ENCODE measurements around the gene SCAMP2.

The SCAMP2 gene

DNA sequence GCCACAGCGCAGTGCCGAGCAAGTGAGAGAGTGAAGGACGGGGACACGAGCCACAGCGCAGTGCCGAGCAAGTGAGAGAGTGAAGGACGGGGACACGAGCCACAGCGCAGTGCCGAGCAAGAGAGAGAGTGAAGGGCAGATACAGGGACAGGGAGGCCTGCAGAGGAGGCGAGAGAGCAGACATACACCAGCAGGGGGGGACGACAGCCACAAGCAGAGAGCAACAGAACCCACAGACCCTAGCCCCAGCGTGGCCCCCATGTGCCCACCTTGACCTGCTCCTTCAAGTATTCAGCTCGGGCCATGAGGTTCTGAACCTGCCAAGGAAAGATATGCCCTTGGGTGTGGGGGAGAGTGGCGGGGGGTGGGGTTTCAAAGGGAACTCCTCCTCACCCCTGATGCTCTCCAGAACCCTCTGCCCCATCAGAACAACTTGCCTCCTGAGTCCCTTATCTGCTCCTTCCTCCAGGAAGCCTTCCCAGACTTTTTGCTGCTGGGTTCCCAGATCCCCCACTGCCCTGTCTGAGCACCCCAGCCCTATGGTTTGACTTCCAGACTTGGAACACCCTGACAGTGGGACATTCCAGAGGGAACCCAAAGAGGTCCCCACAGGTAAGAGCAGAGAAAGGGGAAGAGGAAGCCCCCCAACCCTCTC, 35.6 kb downstream of the SCAMP2 start:
- DNase-seq (ENCODE audit: low read depth) = no peak

DNA sequence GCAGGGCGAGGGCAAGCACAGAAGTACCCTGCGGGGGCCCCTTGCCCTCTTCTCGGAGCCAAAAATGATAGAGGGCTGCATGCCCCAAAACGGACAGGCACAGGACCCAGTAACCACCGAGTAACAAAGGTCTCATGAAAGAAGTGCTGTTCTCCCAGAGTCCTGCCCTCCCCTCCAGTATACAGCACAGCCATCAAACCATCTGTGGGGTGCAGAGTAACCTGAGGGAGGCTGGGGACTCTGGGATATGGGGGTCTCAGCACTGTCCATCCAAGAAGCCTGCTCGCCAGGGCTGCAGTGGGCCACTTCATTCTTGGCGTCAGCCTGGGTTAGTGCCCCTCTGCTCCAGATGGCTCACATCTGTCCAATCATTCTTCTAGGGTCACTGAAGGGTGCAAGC, 36.3 kb downstream of the SCAMP2 start:
- no peak for DNase-seq (ENCODE audit: low read depth)

DNA sequence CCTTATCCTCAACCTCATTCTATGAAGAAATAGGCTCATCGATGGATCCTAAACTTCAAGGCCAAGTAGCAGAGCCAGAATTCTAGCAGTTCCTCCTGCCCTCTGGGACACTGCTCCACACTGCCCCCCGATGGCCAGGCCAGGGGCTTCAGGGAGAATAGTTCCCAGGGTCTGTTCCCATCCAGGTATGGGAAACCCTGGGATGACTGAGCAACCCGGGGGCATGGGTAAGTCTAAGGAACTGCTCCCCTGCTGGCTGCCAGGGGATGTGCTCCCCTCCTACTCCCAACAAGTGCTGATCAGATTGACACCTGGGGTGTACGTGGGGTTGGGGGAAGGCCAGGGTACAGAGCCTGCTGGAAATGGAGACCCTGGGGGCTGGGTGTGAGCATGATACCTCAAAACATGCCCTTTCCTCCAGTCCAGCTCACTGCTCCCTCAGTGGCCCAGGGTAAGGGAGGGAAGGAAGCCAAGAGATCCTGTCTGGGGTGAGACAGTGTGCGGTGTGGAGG, 37.8 kb downstream of the SCAMP2 start:
- peak; percentile 40 for DNase-seq (ENCODE audit: low read depth)

DNA sequence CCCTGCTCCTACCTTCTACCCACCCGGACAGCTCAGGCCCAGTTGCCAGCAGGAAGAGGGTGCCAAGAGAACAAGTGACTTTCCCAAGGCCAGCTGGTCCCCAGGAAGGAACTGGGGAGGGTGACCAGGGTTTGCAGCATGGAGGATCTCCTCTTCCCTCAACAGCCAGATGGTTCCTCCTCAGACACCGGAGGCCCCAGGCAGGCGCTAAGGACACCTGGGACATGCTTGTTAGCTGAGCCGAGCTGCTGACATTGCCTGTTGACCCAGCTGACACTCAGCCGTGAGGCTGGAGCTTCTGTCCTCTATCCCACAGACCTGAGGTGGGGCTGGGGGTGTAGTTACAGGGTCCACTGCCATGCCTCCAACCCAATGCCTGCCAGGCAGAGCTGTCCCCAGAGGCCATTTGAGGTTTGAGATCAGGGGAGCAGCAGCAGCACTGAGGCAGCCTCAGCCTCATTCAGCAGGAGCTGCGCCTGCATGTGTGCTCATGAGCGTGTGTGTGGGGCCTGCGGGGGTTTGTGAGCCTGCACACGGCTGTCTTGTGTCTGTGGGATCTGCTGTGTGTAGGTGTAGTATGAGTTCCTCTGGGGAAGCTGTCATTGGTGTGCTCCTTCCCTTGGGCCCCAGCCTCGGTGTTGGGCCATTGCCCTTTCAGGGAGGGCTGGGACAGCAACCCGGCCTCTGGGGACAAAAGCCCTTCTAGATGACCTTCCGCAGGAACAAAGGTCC, 39.6 kb downstream of the SCAMP2 start:
- no peak for DNase-seq (ENCODE audit: low read depth)

DNA sequence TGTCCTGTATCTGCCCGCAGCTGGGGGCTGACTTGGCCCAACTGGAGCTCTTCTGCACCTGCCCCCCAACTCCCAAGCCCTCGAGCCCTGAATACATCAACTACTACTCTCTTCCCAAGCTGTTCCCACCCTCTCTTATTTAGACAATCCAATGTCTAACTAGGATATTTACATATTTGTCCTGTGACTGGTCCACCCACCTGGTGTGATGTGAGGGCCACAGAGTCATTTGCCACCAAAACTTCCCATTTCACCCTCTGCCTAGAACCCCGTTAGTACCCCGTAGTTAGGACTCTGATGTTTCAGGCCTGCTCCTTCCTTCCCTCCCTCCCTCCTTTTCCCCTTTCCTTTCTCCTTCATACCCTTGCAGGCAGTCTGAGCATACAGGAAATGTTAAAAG, 40.3 kb downstream of the SCAMP2 start:
- no peak for DNase-seq (ENCODE audit: low read depth)

DNA sequence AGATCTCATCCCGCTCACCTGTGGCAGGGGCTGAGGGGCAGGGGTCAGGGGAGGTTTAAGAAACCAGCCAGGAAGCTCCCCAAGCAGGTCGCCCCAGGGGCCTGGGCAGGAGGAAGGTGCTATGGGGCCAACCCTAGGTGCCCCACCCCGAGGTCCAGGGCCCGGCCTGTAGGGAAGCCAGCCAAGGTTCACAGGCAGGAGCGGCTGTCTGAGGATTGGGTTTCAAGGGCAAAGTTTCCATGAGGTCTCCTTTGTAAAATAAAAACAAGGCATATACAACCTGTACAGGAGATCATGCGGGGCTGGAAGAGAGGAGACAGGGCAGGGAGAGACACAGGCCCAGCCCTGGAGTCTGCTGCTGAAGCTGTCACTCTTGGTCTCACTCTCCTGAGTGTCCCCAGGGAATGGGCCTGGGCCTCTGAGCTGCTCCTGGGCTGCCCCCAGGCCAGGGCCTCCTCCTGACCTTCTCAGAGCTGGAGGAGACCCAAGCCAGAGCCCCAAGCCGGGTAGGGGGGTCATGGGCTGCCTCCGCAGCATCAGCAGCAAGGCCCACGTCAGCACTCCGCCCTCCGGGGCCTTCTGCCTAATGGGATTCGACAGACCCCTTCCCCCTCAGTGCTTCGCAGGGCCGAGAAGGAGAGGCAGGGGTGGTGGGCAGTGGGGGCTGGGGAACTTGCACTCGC, 41.2 kb downstream of the SCAMP2 start:
- no peak for DNase-seq (ENCODE audit: low read depth)

DNA sequence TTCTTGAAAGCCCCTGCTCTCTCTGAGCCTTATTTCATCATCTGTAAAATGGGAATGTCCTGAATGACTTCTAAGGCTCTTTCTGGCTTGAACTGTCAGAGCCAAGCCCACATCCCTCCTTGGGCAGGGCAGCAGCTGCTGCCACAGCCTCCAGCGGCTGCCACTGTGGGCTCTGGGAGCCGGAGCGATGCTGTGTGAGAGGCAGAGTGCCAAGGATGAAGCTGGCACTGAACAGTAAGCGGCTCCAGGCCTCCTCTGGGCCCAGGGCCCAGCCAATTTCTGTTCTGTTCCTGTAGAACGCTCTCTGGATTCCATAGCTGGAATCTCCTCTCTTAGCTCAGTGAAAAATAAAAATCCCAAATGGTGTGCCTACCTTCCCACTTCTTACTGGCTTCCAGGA, 42.3 kb downstream of the SCAMP2 start:
- DNase-seq (ENCODE audit: low read depth) = no peak

DNA sequence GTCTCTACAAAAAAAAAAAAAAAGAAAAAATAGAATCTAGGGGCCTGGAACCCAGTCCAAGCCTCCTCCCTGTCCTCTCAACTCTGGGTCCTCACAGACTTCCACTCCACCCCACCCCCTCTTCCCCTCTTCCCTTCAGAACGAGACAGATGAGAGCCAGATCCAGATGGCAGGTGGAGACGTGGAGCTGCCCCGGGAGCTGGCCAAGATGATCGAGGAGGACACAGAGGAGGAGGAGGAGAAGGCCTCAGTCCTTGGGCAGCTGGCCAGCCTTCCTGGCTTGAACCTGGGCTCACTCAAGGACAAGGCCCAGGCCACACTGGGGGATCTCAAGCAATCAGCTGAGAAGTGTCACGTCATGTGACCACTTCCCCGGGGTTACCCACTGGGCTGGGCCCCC, 43.2 kb downstream of the SCAMP2 start:
- DNase-seq (ENCODE audit: low read depth) = no peak

DNA sequence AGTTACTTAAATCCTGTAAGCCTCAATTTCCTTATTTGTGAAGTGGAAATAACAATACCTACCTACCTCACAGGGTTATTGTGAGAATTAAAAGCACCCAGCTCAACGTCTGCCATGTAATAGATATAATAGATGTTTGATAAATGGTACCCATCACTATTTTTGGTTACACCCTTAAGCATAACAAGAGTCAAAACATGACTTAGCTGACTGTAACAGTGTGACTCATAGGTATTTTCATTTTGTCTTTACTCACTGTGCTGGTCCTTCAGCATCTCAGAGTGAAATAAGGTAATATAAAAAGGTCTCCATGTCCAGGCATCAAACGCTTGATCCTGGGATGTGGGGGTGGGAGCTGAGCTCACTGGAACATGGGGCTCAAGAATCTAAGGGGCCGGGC, 43.7 kb downstream of the SCAMP2 start:
- no peak for DNase-seq (ENCODE audit: low read depth)

DNA sequence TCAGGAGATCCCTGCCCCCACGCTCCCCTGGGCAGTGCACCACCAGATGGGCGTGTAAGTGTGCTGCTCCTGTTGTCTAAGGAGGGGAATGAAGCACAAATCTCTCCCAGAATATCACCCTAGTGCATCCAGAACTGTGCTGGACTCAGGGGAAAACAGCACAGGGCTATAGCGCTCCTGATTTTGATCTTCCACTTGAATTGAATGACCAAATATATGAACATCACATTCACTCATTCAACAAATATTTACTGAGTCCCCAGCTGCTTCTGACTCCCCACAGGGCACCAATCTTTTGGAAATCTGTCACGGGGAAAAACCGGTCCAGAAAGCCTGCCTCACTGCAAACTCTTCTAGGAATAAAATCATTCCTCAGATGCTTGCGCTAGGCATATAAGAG, 44.3 kb downstream of the SCAMP2 start:
- DNase-seq (ENCODE audit: low read depth) = no peak

DNA sequence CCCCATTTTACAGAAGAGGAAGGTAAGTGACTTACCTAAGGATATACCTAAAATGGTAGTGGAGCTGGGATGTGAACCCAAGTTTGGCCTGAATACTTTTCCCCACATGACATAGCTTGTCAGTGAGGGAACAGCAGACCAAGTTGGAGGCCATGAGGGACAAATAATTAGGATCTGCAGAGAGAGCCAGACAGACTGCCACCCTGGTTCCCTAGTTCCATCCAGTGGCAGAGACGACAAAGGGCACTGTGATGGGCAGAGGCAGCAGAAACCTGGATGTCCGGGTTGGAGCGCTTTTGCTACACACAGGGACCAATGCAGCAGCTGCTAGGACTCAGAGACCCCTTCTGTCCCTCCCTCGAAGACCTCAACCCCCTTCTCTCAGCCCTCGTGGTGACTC, 45.6 kb downstream of the SCAMP2 start:
- DNase-seq (ENCODE audit: low read depth) = no peak

DNA sequence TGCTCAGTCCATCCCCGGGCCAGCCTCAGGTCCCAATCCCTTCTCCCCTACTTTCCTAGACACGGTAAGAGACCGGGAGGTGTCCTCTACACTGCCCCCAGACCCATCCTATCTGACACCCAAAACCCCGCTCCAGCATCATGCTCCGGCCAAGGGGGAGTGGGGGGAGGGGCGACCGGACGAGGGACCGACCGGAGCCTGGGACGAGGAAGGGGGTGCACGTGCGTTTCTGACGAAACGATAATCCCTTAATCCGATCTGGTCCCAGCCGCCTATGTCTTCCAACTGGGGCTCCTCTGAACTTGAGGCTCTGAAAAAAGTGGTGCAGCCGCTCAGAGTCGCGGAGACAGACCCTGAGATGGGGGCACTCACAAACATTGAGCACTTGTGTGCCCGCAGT, 46.2 kb downstream of the SCAMP2 start:
- DNase-seq (ENCODE audit: low read depth) = no peak

DNA sequence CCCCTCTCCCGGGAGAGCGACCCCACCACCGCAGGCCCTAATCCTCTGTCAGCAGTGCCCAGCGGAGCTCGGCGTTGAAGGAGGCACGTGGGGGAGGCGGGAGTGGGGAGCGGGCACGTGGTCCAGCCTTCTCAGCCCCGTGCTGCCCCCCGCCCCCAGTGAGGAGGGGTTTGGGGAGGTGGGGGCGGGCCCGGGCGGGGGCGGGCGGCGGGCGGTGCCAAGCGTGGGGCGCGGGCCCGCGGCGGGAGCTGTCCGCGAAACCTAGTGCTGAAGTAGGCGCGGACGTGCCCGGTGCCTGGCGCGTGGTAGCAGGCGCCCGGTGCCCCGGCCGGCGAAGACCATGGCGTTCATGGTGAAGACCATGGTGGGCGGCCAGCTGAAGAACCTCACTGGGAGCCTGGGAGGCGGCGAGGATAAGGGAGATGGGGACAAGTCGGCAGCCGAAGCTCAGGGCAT, 46.8 kb downstream of the SCAMP2 start, which contains the start of gene CPLX3:
Gene CPLX3 (plus strand): TSS at position 264 of the 456 bp plus-strand sequence. CDS start 77 bp downstream, at position 341.
- DNase-seq (ENCODE audit: low read depth) = peak; percentile 24

DNA sequence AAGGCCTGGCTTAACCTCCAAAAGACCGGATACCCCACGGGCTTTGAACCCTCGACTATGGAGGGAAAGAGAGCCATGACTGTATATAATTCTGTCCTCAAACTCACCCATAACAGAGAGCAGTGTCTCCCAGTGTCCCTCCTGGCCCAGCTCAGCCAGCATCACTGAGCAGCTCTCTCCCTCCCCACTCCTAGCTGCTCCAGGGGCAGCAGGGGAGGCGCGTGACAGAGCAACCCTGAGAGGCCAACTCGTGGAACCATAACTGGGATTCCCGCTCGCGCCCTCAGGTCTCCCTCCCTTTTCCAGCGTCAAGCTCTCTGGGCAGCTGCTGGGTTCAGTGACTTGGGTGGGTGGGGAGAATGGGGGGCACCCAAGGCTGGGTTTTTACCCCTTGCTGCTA, 47.3 kb downstream of the SCAMP2 start:
- DNase-seq (ENCODE audit: low read depth) = no peak

DNA sequence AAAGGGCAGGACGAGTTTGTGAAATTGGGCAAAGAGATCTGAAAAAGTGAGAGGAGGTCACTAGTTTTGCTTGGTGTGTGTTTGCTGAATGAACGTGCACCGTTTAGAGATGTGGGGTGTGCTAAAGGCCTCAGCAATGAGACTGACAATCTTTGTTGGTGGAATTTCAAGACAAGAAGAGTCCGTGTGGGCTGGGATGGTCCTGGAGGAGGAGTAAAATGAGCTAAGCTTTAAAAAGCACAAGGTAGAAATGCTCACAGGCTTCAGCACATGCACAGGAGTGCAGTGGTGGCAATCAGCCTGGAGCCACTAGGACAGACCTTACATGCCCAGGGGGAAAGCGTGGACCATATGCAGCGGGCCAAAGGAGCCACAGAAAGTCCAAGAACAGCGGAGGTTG, 48.2 kb downstream of the SCAMP2 start:
- no peak for DNase-seq (ENCODE audit: low read depth)

DNA sequence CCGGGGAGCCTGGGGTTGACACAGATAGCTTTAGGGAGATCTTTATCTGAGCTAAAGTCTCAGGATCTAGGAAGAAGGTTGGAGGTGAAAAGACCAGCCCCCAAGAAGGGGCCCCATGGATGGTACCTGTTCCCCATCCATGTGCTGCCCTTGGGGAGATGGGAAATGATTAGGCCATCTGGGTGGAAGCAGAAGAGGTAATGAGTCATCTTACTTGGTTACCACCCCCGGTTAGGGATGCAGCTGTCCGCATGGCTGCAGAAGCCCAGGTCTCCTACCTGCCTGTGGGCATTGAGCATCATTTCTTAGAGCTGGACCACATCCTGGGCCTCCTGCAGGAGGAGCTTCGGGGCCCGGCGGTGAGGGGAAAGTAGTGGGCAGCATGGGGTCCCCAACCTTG, 49.8 kb downstream of the SCAMP2 start:
- DNase-seq (ENCODE audit: low read depth) = no peak

DNA sequence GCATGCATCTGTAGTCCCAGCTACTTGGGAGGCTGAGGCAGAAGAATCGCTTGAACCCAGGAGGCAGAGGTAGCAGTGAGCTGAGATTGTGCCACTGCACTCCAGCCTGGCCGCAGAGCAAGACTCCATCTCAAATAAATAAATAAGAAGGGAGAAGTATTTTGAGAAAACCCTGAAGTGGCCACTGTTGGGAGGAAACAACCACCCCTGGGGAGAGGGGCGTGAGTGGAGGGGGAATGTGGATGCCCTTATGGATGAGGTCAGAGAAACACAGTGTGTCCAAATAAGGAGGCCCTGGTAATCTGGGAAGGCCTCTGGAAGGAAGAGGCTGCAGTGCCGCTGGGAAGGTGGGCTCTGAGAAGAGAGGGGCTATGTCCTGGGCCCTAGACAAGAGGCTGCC, 50.9 kb downstream of the SCAMP2 start:
- no peak for DNase-seq (ENCODE audit: low read depth)

DNA sequence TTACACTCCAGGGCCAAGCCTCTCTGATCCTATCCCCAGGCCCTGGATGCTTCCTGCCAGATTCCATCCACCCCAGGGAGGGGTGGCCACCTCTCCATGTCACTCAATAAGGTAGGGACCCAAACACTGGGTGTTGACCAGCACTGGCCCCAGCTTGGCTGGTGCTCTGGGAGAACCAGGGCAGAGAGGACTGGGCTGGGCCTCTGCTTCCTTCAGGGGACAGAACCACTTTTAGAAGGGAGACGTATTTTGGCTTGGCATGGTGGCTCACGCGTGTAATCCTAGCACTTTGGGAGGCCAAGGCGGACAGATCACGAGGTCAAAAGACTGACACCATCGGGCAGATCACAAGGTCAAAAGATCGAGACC, 51.4 kb downstream of the SCAMP2 start:
- no peak for DNase-seq (ENCODE audit: low read depth)

DNA sequence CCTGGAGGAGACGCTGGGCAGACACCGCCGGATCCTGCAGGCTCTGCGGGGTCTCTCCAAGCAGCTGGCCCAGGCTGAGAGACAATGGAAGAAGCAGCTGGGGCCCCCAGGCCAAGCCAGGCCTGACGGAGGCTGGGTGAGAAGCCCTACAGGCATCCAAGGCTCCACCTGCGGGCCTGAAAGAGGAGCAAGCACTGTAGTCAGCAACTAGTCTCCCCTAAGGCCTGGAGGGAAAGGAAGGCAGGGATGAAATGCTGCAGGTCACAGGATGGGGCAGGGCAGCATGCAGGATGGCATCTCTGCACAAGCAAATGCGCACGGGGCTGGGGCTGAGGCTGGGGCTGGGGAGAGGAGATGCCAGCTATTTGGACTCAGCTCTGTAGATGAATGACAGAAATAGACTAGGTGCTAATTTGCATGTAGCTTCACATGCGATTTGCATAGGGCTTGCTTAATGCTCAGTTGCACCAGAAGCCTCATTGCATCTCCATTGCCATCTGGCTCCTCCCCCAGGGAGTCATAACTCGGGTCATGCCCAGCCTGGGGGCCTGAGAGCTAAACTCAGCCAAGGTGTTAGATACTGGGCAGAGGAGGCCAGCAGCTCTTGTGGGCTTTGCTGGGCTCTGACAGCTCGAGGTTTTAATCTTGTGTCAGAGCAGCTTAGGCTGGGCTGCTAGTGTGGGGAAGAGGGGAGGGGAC, 51.9 kb downstream of the SCAMP2 start:
- DNase-seq (ENCODE audit: low read depth) = no peak

DNA sequence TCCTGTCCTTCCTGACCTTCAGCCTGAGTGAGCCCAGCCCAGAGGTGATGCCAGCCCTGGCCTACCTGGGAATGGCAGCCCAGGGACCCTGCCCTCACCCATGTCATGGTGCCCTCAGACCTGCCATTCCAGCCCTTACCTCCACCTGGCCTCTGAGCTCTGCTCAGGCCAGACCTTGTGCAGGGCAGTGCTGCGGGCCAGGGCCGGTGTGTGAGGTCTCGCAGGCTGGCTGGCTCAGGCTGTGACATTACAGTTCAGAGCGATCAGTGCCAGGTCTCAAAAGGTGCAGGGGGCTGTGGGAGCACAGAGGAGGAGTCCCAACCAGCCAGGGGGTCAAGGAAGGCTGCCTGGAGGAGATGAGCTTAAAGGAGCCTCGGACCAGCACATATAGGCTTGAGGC, 53.1 kb downstream of the SCAMP2 start:
- DNase-seq (ENCODE audit: low read depth) = no peak

DNA sequence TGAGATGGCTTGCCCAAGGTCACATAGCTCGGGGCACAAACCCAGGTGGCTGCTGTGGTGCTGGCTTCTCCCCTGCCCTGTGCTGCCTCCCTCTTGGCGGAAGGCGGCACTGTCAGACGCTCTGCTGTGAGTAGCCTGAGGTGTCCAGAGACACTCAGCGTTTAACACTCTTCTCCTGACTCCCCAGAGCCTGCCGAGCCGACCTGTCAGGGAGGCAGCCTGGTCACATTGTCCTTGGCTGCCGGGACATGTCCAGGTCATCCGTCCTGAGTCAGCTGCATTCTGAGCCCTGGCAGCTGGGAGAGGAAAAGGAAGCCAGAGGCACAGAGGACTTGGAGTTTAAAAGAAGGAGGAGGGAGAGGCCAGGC, 55.8 kb downstream of the SCAMP2 start:
- no peak for DNase-seq (ENCODE audit: low read depth)

DNA sequence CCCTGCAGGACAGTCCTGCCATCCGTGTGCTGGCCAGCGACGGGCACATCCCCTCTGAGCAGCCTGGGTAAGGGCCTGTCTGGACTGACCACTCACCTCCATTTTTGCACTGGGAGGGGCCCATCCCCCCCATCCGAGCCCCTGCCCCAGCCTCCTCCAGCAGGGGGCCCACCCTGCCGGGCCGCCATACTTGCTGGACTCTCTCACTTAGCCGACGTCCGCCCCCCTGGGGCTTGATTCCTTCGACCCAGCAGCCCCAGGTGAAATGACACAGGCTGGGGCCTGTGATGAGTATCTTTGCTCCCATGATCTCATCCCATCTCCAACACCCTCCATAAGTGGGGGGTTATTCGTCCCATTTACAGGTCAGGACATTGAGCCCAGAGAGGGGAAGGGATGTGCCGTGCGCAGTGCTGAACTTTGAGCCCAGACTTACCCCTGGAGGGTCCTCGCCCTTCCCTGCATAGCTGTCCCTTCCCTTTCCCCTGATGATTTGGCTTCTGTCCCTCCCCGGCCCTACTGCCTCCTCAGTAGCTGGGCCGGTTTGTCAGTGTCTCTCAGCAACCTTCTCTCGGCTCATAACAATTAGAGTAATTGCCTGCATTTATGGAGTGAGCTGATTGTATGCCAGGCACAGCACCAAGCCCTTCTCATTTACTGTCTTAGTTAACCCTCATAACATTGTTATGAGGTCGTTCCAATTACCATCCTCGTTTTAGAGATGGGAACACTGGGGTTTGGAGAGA, 56.4 kb downstream of the SCAMP2 start:
- no peak for DNase-seq (ENCODE audit: low read depth)

Data from activated T-cell treated with anti-CD3 and anti-CD28 coated beads for 48 hours (primary cell).